Measurements from ENCODE around the gene USP22.
"Not testable (repeated sequence)": the region's sequence is repeated elsewhere in the genome, so short reads cannot be mapped to it uniquely, and the experiment has no call there.

Gene USP22

GRCh38 chr17:21042458-21043295 lies at the start of gene USP22:
USP22 (minus strand) TSS chr17:21043011; CDS start chr17:21042835, 176 bp downstream.
- no peak for DNase-seq (ENCODE audit: low read depth, low spot score)

GRCh38 chr17:21090902-21091618 lies 48.2 kb upstream of the USP22 start:
- no peak for DNase-seq (ENCODE audit: low read depth, low spot score)

GRCh38 chr17:21089933-21090901 lies 47.4 kb upstream of the USP22 start:
- DNase-seq (ENCODE audit: low read depth, low spot score), result no peak

GRCh38 chr17:21089145-21089544 lies 46.3 kb upstream of the USP22 start:
- no peak for DNase-seq (ENCODE audit: low read depth, low spot score)

- DNase-seq (ENCODE audit: low read depth, low spot score), result no peak
Measured at GRCh38 chr17:21085707-21086106, 42.9 kb upstream of the USP22 start.

GRCh38 chr17:21085280-21085679 lies 42.5 kb upstream of the USP22 start:
- not testable (repeated sequence) for DNase-seq (ENCODE audit: low read depth, low spot score)

DNA sequence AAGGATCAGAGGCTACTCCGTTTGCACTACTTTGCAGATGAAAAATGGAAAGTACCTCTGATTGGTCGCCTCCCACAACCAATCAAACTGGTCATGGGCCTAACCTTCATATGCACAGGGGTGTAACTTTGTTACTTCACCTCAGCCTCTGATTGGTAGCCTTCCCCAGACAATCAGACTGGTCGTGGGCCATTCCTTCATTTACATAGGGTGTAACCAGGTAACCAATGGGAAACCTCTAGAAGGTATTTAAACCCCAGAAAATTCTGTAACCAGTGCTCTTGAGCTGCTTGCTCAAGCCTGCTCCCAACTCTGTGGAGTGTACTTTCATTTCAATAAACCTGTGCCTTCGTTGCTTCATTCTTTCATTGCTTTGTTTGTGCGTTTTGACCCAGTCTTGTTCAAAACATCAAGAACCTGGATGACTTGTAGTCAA lies 39.2 kb upstream of the USP22 start:
- DNase-seq (ENCODE audit: low read depth, low spot score), result no peak

DNA sequence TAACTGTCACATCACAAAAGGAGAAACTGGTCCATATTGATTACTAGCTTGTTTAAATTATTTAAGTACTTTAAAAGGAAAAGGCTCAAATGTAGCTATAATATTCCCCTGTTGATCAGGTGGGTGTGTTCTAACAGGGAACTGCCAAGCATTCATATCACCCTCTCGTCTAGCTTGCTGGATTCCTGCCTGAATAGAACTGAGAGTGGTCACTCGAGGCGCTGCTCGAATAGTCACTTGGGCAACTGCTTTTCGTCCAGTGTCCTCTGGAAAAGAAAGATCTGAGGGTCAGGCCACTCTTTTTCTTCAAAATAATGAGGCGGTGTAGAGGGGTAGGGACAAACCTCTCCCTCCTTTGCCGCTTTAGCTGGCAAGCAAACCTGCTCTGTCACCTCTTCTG lies 36.4 kb upstream of the USP22 start:
- no peak for DNase-seq (ENCODE audit: low read depth, low spot score)

GRCh38 chr17:21078016-21078780 lies 35.4 kb upstream of the USP22 start:
- no peak for DNase-seq (ENCODE audit: low read depth, low spot score)

GRCh38 chr17:21077281-21077680 lies 34.5 kb upstream of the USP22 start:
- no peak for DNase-seq (ENCODE audit: low read depth, low spot score)

DNA sequence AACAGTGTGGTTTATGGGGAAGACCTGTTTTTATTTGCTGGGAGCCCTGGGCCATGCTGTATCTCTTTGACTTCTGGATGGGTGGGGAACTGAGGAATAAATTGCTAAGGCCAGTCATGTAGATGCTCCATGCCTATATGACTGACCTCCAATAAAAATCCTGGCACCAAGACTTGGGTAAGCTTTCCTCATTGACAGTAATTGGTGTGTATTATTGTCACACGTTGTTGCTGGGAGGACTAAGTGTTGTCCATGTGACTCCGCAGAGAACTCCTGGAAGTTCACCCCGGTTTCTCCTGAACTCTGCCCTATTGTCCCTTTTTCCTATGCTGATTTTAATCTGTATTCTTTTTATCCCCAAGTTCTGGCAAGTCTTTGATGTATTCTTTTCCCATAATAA lies 33.4 kb upstream of the USP22 start:
- no peak for DNase-seq (ENCODE audit: low read depth, low spot score)

DNA sequence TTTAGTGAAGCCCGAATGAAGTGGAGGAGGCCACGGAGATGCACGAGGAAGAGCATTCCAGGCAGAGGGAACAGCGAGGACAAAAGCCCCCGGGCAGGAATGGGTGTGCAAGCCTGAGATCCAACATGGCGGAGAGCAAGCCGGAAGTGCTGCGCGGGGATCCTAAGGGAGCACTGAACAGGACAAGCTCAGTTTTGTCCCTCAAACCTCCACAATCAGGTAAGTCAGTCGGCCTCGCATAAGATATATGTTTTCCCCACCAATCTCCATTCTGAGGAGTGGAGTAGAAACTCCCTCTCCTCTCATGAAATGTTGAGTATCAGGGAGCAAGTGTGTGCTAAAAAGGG lies 32.9 kb upstream of the USP22 start:
- DNase-seq (ENCODE audit: low read depth, low spot score), result no peak

GRCh38 chr17:21072745-21073197 lies 30.0 kb upstream of the USP22 start:
- no peak for DNase-seq (ENCODE audit: low read depth, low spot score)

GRCh38 chr17:21066394-21066793 lies 23.6 kb upstream of the USP22 start:
- DNase-seq (ENCODE audit: low read depth, low spot score), result no peak

DNA sequence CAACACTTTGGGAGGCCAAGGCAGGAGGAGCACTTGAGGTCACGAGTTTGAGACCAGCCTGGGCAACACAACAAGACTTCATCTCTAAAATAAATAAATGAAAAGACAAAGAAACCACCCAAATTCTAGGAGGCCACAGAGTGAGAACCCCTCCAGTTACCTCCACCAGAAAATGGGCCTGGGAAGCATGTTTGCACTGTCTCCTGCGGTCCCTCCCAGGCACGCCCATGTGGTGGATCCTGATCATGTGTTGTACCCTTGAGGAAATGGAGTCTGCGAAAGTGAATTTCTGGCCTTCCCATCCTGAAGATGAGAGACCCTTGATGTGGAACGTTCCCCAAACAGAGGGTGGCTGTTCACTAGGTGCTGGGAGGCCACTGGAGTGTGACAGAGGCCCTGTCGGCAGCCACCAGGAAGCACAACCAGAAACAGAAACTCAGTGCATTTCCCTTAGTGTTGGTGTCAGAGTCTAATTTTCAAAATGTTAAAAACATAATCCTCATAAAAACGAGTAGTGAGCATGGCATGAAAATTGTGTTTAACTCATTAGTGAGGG lies 19.2 kb upstream of the USP22 start:
- no peak for DNase-seq (ENCODE audit: low read depth, low spot score)

GRCh38 chr17:21061158-21061835 lies 18.5 kb upstream of the USP22 start:
- DNase-seq (ENCODE audit: low read depth, low spot score), result no peak

DNA sequence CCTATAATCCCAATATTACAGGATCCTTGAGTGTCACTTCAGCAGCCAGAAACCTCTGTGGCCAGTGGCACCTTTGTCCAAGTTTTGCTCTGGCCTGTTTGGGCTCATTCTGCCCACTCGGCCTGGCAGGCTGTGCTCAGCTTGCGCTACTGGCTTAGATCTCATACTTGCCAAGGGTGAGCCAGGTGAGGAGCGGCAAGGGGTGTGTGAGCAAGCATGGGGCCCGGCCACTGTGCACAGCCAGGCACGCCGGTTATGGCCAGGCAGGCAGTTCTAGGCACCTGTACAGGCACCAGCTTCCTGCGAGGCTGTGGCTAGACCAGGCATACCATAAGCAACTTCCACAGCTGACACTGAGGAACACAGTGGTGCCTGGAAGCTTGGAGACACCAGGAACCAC lies 16.9 kb upstream of the USP22 start:
- DNase-seq (ENCODE audit: low read depth, low spot score), result no peak

DNA sequence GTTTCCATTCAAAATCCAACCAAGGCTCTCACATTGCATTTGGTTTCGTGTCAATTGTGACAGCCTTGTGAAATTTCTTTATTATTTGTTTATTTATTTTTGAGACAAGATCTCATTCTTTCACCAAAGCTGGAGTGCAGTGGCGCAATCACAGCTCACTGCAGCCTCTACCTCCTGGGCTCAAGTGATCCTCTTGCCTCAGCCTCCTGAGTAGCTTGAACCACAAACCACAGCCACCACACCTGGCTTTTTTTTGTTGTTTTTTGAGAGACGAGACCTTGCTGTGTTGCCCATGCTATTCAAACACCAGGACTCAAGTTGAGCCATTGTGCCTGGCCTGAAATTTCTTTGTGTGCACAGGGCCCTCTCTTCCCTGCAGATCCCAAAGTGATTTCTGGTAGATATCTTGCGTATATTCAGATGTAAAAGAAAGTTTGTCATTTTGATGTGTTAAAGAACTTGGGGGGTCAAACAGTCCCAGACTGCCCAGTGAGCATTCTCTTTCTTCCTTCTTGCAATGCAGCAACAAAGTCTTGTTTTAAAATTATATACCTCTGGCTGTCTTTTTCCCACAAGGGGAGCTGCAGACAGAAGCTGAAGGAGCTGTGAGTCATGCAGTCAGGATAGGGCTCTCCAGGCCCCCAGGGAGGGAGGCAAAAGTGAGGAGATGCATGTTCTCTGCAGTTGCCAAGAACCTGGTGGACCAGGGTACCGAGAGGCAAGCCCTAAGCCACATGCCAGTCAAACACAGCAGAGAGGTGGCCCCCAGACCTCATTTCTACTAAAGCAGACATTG lies 15.5 kb upstream of the USP22 start:
- no peak for DNase-seq (ENCODE audit: low read depth, low spot score)

- DNase-seq (ENCODE audit: low read depth, low spot score), result not testable (repeated sequence)
Measured at GRCh38 chr17:21053056-21053455, 10.2 kb upstream of the USP22 start.
